Peyer's patch (tissue), 4 donors: ENCODE measurements around the gene SLC28A1.

Source experiments
- CTCF ChIP-seq, 6 experiments: fragments of 450-650 bp in 4 of 6; fragments of 200-600 bp in 2 of 6; sonication (generic) in 1 of 6; IDR thresholded peaks; one replicate each; pipeline ENCODE4 v1.5.1; 2017 to 2019; ENCODE audit warnings: antibody characterized with exemption in 6 of 6, mild to moderate bottlenecking in 3 of 6, moderate library complexity in 1 of 6
- POLR2A ChIP-seq, 2 donors: fragments of 450-650 bp; IDR thresholded peaks; one replicate each; pipeline ENCODE4 v1.5.1; 2017; ENCODE audit warnings: antibody characterized with exemption in 2 of 2, mild to moderate bottlenecking in 2 of 2, moderate library complexity in 2 of 2

GRCh38 chr15:84949845-84950569, 65.5 kb downstream of the SLC28A1 start:
- TF ChIP-seq CTCF (IDR thresholded peaks at IDR 0.05), result no peak
- TF ChIP-seq POLR2A (IDR thresholded peaks at IDR 0.05), result no peak
